Kidney glomerular epithelial cell (primary cell): ENCODE measurements around the gene CR1.
A peak's percentile ranks its signal among the peaks of the same experiment; 100 is the strongest.
"Not testable (repeated sequence)": the region's sequence is repeated elsewhere in the genome, so short reads cannot be mapped to it uniquely, and the experiment has no call there.

Experiments
- DNase-seq: peaks from one replicate; lab custom pipeline; 2025; lab: John Stamatoyannopoulos, UW

Gene CR1

GRCh38 chr1:207504438-207504837 is 8.5 kb downstream of the CR1 start:
- no peak for DNase-seq

- no peak for DNase-seq
Observed at GRCh38 chr1:207510444-207510843, 14.5 kb downstream of the CR1 start.

- DNase-seq, result no peak
Observed at GRCh38 chr1:207514890-207515289, 18.9 kb downstream of the CR1 start.

- no peak for DNase-seq
Observed at GRCh38 chr1:207516729-207517128, 20.8 kb downstream of the CR1 start.

GRCh38 chr1:207518608-207519236 is 22.8 kb downstream of the CR1 start:
- no peak for DNase-seq

GRCh38 chr1:207519505-207520399 is 23.8 kb downstream of the CR1 start:
- DNase-seq, result no peak

GRCh38 chr1:207520400-207521345 is 24.7 kb downstream of the CR1 start:
- not testable (repeated sequence) for DNase-seq

GRCh38 chr1:207525239-207525638 is 29.3 kb downstream of the CR1 start:
- not testable (repeated sequence) for DNase-seq

GRCh38 chr1:207528401-207528800 is 32.4 kb downstream of the CR1 start:
- DNase-seq, result not testable (repeated sequence)

- DNase-seq, result not testable (repeated sequence)
Observed at GRCh38 chr1:207536263-207536662, 40.3 kb downstream of the CR1 start.

- DNase-seq, result not testable (repeated sequence)
Observed at GRCh38 chr1:207546677-207547357, 50.9 kb downstream of the CR1 start.

GRCh38 chr1:207554823-207555222 is 58.9 kb downstream of the CR1 start:
- not testable (repeated sequence) for DNase-seq

GRCh38 chr1:207565546-207566468 is 69.8 kb downstream of the CR1 start:
- peak; percentile 4 for DNase-seq

- DNase-seq, result not testable (repeated sequence)
Observed at GRCh38 chr1:207571926-207572325, 76.0 kb downstream of the CR1 start.

- not testable (repeated sequence) for DNase-seq
Observed at GRCh38 chr1:207573074-207573473, 77.1 kb downstream of the CR1 start.

GRCh38 chr1:207575381-207575780 is 79.4 kb downstream of the CR1 start:
- not testable (repeated sequence) for DNase-seq

GRCh38 chr1:207578796-207579435 is 83.0 kb downstream of the CR1 start:
- DNase-seq, result no peak

- DNase-seq, result peak; percentile 41
Observed at GRCh38 chr1:207579436-207579799, 83.5 kb downstream of the CR1 start.

- no peak for DNase-seq
Observed at GRCh38 chr1:207581496-207582153, 85.7 kb downstream of the CR1 start.
